Activated naive CD4-positive, alpha-beta T cell (primary cell): Measurements from ENCODE around the gene SEL1L.

ENCODE experiments used
- DNase-seq, 4 experiments: peaks; one replicate each; lab custom pipeline; 2025; lab: John Stamatoyannopoulos, UW

SEL1L gene

DNA sequence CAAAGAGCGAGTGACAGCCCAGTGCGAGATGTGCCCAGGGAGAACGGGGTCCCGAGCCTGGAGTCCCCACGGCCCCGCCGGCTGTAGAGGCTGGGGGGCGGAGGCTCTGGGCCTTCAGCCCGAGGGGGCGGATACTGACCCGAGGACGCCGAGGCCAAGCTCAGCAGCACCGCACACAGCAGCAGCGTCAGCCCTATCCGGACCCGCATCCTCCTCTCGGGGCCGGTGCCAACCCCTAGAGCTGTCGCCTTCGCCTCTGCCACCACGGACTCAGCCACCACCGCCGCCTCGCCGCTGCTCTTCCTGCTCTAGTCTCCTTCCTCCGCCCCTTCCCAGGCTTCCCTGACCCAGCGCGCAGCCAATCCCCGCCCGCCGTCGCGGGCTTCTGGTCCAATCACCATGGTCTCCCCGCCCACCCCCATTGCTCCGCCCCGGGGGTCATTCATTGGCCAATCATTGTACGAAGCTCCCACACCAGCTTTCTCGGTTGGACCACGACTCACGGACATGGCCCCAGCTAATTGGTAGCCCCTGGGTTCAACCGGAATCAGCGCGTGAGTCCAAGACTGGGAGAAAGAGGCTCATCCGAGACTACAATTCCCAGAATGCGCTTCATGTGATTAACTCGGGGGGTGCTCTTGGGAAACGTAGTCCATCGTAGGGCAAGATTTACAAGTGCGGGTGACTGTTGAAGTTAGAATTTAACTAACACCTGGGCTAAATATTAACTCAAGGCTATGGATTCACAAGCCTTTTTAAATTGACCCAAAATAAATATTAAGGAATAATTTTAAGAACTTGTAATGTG is at the start of gene SEL1L:
TSS of gene SEL1L (minus strand) at position 318 of the 808 bp plus-strand sequence. CDS start at position 209, 109 bp downstream.
- peak; percentile 96 to 99 (median 98) for DNase-seq

DNA sequence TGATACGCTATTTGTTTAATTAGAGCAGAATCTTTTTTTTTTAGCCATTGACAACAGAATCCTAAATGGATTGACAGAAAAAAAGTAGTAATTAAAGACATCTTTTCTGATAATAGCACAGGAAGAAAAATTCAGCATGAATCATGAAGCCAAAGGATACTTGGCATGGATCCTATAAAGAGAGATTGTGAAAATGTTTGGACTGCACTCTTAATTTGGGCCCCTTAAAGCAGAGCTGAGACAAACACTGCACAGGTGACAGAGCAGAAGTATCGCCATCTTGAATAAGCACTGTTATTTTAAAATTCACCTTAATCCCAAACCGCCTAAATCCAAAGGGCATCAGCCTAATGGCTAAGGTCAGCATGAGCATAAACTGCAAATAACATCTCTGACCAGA is 48.8 kb upstream of the SEL1L start:
- DNase-seq = no peak

DNA sequence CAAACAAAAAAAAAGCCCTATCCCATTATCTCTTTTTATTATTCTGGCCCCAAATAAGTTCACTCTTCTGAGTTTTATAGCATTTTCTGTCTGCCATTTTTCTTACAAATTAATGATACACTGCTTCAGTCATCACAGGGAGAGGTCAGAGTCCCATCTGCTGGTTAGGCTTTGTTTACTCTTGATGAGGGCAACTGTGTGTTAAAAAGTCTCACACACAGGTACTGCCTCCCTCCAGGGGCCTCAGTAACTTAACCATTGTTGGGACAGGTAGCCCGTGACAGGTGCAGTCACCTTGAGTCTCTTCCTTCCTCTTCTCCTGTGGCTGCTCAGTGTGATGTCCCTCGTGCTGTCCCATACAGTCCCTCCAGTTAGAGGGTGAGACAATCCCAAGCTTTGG is 45.5 kb upstream of the SEL1L start:
- no peak for DNase-seq

DNA sequence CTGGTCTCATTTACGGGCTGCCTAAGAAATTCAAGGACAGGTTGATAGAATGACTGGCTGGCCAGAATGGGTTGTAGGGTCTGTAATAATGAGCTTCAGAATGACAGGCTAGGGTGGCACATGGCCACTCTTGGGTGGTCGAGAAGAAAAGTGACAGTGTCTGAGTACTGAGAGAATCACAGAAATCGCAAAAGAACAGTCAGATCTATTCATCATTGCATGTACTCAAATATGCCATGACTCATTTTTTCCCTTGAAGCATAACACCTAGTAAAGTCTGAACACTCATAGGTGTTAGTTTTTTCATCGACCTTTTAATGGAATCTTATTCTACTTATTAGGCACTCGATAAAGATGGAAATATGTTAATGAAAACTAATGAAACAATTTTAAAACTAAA is 37.8 kb upstream of the SEL1L start:
- no peak for DNase-seq

DNA sequence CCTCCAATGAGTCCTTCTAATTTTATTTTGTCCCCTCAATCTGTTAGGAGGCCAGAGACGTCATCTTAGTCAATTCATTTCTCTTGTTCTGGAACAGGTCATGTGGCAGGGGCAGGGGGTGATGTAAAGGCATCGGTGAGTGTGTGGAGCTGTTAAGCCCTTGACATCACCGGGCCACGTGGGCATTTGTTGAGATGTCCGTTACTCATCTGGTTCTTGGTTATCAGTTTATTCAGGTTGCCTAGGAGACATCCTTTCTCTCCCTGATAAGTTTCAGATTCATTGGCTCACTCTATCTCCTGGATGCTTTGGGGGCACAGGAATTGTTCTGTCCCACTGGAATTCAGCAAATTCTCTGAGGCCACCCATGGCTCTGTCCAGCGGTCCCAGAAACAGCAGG is 33.6 kb upstream of the SEL1L start:
- no peak for DNase-seq

DNA sequence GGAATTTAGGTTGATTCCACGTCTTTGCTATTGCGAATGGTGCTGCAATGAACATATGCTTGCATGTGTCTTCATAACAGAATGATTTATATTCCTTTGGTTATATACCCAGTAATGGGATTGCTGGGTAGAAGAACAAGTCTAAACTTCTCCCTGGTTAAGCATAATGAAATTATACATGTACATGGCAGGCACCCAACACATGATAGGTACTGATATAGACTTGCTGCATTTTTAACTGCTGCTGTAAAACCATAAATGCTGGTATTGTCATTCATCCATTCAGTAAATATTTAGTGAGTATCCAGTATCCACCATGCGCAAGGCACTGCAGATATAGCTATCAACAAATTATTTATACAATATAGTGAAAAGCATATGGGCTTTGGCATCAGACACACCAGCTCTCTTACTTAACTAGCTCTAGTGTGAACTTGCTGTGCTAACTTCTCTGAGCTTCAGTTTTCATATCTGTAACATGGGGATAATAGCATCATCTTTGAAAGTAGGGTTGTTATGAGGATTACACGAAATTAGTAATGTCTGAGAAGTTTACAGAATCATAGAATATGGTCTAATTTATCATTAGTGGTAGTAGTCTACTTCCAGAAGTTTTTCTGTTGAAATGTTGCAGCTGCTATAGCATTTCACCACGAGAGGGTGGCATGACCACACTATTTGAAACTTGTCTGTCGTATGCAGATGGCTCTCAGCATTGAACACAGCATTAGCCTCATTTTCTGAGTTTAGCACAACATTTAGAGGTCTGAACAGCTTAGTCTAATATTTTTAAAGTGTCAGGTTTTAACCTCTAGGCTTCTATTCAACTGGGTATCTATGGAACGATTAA is 32.0 kb upstream of the SEL1L start:
- no peak for DNase-seq

DNA sequence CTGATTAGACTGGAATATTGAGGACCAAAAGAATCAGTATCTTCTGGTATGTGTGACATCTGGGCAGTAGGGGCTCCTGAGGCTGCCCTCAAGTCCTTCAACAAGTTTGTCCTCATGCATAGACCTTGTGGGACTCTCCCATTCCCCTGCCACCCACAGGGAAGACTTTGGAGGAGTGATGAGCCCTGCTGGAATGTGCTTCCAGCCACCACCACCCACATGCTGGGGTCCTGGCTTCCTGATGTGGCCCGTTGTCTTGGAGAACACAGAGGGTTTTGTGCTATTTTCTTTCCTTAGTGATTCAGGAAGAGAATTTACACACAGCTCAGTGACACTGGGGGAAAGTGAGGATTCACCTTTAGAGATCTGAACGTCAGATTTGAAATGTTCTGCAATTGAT is 29.2 kb upstream of the SEL1L start:
- DNase-seq = no peak

DNA sequence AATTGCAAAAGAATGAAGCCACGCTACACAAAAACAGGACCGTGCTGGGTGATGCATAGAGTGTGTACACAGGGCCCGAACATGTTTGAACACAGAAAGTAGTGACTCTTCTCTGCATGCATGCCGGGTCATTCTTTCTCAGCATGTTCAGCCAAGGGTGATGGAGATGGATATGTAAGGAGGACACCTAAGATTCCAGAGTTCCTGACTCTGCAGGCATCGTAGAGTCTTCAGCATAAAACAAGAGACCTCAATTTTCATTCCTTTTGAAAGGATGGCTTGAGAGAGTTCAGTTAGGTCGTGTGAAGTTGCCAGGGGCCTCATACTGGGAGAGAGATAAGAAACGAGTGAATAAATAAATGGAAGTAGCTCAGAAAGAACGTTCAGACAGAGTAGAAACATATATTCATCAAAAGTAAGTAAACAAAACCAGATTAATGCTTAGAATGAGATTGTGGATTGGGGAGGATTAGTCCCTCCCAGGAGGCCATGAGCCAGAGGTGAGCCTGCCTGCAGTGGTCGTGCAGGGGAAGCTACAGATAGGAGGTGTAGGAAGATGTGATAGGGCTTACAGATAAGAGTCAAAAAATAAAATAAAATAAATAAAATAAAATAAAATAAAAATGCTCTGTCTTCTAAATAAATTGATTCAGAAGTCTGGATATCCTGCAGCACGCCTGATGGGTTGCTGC is 27.6 kb upstream of the SEL1L start:
- DNase-seq = no peak

DNA sequence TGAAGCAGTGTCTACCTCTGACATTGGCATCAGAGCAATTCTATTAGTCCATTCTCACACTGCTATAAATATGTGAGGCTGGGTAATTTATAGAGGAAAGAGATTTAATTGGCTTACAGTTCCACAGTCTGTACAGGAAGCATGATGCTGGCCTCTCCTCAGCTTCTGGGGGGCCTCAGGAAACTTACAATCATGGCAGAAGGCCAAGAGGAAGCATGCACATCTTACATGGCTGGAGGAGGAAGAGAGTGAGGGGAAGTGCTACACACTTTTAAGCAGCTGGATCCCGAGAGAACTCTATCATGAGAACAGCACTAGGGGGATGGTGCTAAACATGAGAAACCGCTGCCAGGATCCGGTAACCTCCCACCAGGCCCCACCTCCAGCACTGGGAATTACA is 25.7 kb upstream of the SEL1L start:
- DNase-seq = no peak

DNA sequence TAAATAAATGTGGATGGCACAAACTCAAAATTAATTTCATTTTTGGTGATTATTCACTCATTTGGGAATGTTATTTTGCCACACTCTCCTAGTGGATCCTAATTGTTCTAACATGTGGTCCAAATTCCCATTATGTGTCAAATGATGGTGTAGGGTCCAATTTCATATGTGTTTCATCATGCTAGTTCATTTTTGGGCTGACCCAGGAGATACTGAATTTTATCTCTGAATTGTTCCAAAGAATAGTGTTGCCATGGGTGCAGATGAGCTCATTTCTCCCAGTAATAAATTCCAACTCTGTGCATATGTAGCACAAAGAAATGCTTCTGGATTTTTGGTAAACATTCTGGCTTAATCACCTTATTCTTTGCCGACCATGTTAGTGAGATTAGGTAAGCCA is 23.5 kb upstream of the SEL1L start:
- DNase-seq = no peak

DNA sequence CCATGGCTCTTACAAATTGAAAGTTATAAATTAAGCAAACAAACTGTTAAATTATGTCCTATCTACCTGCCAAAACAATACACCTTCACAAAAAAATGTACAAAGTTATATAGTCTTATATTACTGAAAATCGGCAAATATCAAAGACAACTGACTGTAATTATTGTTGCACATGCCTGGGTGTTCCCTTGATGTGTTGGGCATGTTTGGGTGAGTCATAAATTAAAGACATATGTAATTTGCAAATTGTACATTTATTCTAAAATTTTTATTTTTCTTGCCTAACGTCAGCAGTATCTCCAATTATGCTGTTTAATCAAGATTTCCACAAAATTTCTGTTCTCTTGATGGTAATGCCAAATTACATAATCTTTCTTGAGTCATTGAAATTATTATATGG is 22.0 kb upstream of the SEL1L start:
- no peak for DNase-seq

DNA sequence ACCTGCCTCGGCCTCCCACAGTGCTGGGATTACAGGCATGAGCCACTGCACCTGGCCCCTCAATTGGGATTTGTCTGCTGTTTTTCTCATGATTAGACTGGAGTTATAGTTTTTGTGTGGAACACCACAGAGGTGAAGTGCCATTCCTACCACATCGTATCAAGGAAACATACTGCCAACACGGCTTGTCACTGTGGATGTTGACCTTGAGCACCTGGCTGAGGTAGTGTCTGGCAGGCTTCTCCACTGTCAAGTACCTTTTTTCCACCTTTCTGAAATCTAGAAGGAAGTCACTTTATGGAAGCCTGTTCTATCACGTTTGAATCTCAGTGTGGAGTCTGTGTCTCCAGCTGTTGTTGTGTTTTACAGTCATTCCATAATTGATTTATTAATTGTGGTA is 21.4 kb upstream of the SEL1L start:
- DNase-seq = no peak

DNA sequence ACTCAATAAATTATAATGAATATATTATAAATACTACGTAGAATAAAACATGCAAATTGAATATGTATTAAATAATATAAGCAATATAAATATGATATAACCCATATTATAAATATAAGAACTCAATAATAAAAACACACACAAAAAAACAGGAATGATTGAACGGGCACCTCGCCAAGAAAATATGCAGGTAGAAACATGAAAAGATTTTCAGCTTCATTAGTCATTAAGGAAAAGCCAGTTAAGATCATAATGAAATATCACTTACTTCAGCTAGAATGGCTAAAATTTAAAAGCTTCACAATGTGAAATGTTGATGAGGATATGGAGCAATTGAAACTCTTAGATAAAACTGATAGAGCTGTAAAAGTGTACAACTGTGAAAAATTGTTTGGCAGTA is 17.8 kb upstream of the SEL1L start:
- DNase-seq = no peak

DNA sequence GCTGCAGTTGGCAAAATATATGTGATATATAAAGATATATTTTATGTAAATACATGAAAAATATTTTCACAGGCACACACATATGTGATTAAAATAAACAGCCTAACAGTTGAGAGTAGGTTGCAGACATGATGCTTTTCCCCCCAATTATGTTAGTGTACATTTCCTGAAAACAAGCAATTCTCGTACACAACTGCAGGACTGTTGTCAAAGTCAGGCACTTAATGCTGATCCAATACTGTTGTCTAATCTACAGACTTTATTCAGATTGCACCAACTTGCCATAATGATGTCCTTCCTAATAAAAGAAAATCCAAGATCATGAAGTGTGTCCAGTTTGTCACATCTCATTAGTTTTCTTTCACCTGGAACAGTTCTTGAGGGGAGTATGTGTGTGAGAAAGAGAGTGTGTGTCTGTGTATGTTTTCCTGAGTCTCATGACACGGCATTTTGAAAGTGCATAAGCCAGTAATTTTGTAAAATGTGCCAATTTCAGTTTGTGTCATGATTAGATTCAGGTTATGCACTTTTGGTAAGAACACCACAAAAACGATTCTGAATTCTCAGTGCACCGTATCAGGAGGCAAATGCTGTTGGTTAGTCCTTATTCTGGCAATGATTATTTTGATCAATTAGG is 16.5 kb upstream of the SEL1L start:
- DNase-seq = no peak

DNA sequence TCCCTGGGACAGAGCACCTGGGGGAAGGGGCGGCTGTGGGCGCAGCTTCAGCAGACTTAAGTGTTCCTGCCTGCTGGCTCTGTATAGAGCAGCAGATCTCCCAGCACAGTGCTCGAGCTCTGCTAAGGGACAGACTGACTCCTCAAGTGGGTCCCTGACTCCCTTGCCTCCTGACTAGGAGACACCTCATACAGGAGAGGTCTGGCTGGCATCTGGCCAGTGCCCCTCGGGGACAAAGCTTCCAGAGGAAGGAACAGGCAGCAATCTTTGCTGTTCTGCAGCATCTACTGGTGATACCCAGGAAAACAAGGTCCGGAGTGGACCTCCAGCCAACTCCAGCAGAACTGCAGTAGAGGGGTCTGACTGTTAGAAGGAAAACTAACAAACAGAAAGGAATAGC is 7.6 kb upstream of the SEL1L start:
- DNase-seq = peak in 1 of 4 experiments; percentile 1

DNA sequence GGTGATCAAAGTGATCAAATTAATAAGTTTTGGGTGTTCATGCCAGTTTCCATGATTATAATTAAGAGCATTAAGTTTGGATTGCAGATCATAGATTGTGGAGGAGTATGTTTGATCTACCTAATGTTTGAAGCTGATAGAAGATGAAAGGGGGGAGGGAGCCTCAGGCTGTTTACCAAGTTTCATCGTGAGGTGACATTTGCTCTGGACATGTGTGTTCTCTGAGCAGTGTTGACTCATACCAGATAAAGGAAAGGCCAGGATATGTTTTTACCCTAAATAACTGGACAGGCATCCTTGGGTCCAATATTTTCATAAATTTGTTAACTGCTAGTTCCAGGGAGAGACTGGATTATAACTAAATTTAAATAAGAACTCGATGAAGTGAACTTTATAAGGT is 3.5 kb upstream of the SEL1L start:
- DNase-seq = no peak

DNA sequence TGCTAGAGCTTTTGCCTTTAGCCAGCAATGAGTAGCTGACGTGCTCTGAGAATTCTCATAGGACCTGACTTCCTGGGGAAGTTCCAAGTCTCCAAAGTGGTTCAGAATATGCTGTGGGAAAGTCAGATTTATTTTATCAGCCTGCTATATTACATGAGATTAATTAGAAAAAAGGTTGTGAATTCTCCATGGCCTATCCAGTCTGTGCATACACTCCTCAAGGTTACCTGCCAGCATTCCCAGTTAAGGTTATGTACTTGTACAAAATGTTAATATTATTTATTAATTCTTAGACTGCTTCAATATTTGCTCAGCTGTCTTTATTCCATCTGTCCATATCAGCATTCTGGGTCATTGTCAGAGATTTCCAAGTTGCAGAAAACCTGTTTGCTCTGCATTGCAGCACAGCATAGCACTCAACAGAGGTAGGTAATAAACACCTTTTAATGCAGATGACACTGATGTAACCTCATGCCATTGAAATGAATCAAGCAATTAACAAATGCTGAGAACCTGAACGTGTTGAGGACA is 2.7 kb upstream of the SEL1L start:
- no peak for DNase-seq

DNA sequence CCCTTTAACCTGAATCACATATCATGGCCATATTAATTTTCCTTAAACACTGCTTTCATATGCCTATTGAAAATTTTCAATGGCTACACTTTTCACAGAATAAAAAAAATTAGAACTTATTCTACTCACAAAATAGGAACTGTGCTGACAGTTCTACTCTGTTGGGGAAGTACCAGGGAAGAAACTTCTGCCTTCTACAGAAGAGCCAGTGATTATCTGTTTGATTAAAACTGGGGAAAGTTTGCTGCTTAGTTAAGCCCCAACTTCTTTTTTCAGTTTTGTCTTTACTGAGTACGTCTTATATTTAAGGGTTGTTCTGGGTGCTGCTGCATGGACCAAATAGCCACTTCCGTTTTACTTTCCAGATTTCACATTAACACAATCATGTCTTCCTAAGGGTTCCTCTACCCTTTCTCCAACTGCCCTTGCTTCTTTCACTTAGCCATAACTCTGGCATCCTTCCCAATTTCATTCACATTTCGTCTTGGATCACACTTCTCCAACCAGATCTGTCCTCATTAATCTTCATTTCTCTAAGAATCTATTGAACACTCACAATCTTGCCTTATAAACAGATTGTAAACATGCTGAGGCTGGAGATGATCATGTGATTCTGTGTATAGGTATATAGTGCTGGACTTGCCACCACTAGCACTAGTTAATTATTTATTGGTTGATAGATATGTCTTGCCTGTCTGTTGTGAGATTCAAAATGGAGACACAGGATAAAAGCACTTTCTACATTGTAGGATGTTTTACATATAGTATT is 1.9 kb upstream of the SEL1L start:
- no peak for DNase-seq

DNA sequence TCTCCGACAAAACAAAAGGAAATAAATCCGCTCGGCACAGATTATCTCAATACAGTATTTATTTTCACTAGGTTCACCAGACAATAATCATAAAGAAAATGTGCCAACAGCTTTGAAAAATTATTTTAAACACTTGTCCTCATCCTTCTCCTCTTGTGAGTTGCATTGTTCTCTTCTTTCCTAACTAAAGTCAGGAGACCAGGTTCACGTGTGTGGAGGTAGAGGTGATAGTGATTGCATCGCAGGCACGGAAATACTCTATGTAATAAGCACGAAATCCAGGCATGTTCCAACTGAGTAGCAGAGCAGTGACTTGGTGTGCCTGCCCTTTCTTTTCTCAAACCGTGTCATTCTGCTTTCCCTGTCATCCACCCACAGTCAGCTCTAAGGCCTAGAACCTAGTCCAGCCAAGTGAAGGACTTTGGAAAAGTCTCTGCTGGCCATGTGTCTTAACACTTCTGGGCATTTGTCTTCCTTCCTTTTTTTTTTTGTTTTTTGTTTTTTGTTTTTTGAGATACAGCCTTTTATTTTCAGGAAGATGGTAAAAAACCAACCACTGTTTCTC is 939 bp upstream of the SEL1L start:
- DNase-seq = no peak

DNA sequence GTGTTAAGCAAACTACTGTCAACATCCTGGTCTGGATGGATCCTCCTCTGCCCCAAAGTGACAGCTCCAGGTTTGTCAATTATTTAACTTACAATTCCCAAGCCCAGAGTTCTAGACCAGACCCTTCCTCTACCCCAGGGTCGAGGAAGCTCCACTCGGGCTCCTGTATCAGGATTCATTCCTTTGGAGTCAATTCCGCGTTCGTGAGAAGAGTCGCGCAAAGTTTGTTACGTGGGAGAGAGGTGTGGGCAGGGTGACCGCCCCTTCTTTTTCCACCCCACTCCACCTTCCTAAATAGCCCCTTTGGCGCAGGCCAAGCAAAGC is 479 bp downstream of the SEL1L start:
- DNase-seq = peak in 1 of 4 experiments; percentile 20

DNA sequence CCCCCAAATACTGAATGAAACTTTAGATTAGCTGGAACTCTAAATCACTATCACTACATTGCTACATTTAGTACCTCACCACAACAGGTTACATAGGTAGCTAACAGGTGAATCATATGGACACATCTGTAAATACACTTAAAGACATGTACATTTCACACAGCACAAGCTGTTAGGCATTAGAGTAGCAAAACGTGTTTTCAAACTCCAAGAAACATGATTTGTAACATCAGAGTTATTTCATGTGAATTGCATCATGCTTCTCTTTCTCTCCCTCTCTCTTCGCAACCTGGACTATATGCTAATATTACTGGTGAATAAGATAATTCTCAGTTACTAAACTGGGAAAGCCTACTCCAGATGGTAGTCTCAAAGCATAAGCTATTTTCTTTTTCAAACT is 4.3 kb downstream of the SEL1L start:
- no peak for DNase-seq
